GM10248 (cell line): ENCODE measurements around the gene SNAP47.

ENCODE experiments used
- CTCF ChIA-PET: fragments of 300-600 bp; sonication (Branson Sonifier 250); formaldehyde crosslinking; extraction: SDS; loops from one replicate; lab custom pipeline; 2021; ENCODE audit warnings: antibody characterized with exemption; lab: Yijun Ruan, JAX
- POLR2A ChIA-PET: fragments of 350-650 bp; sonication (Branson Sonifier 250); formaldehyde crosslinking; extraction: SDS; loops from one replicate; lab custom pipeline; 2020; ENCODE audit warnings: antibody characterized with exemption; lab: Yijun Ruan, JAX
- DNase-seq: peaks from one replicate; pipeline ENCODE4 v3.0.0; 2012; ENCODE audit errors: extremely low spot score
- TF ChIP-seq, protein P1 (sequence below): IDR thresholded peaks from 2 replicates; pipeline ENCODE4 v1.5.1; 2012; ENCODE audit warnings: mild to moderate bottlenecking, low read depth; ENCODE audit errors: extremely low read depth, missing control alignments, control extremely low read depth

Gene SNAP47

GRCh38 chr1:227786673-227787512 is 51.7 kb downstream of the SNAP47 start:
- CTCF ChIA-PET: interaction anchor here (1.1 to 1.2 kb wide), 2 partner anchors 25 to 244 kb away, joined by 3 to 6 read pairs; no protein-coding TSS in a partner anchor
- POLR2A ChIA-PET: interaction anchor here (1.1 kb wide), 1 partner anchor 11 kb away, joined by 4 read pairs; no protein-coding TSS in a partner anchor
- TF ChIP-seq, protein P1, sequence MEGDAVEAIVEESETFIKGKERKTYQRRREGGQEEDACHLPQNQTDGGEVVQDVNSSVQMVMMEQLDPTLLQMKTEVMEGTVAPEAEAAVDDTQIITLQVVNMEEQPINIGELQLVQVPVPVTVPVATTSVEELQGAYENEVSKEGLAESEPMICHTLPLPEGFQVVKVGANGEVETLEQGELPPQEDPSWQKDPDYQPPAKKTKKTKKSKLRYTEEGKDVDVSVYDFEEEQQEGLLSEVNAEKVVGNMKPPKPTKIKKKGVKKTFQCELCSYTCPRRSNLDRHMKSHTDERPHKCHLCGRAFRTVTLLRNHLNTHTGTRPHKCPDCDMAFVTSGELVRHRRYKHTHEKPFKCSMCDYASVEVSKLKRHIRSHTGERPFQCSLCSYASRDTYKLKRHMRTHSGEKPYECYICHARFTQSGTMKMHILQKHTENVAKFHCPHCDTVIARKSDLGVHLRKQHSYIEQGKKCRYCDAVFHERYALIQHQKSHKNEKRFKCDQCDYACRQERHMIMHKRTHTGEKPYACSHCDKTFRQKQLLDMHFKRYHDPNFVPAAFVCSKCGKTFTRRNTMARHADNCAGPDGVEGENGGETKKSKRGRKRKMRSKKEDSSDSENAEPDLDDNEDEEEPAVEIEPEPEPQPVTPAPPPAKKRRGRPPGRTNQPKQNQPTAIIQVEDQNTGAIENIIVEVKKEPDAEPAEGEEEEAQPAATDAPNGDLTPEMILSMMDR: no peak
- no peak for DNase-seq

GRCh38 chr1:227787513-227788270 is 52.5 kb downstream of the SNAP47 start:
- CTCF ChIA-PET: interaction anchor here (1.1 to 1.2 kb wide), 2 partner anchors 25 to 245 kb away, joined by 3 to 6 read pairs; no protein-coding TSS in a partner anchor
- POLR2A ChIA-PET: no interaction called here
- DNase-seq: peak; percentile 97
- TF ChIP-seq, protein P1: no peak

GRCh38 chr1:227788271-227789083 is 53.2 kb downstream of the SNAP47 start:
- ChIA-PET POLR2A (interaction anchor here (0.5 to 0.6 kb wide), 2 partner anchors 301 to 365 kb away, joined by 3 read pairs; no protein-coding TSS in a partner anchor), CTCF (interaction anchor here (1.1 to 1.2 kb wide), 2 partner anchors 26 to 246 kb away, joined by 3 to 6 read pairs; no protein-coding TSS in a partner anchor)
- TF ChIP-seq, protein P1: no peak
- peak; percentile 82 for DNase-seq

- POLR2A ChIA-PET: interaction anchor here (0.5 to 0.6 kb wide), 2 partner anchors 300 to 364 kb away, joined by 3 read pairs; no protein-coding TSS in a partner anchor
- DNase-seq: no peak
- TF ChIP-seq, protein P1: no peak
- CTCF ChIA-PET: no interaction called here
Observed at GRCh38 chr1:227789084-227790033, 54.1 kb downstream of the SNAP47 start.

DNA sequence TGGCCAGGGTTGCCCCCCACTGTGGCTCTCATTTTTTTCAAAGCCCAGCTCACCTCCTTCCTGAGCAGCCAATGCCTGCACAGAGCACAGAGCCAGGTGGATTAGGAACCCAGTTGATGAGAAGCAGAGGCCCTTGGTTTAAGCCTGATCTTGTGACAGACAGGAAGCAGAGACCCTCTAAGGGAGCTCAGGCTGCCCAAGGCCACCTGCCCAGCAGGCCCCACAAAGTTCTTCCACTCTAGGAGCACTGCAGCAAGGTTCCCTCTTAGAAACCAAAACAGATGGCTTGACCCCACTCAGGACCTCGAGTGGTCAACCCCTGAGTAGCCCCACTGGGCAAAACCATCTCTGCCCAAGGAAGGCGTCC is 54.8 kb downstream of the SNAP47 start:
- DNase-seq: no peak
- POLR2A ChIA-PET: no interaction called here
- TF ChIP-seq, protein P1: no peak
- CTCF ChIA-PET: no interaction called here
